Thymus (tissue), 11 donors: ENCODE data around the gene CLDN7. TPM values are rescaled to one million over a fixed set of nuclear protein-coding genes. Genes with fewer than 3 reads are reported as not detected.

Experiments used
- DNase-seq, 9 donors: peaks; one replicate each; pipeline ENCODE4 v3.0.0-alpha.2; 2013; ENCODE audit warnings: low spot score in 9 of 9, low read depth in 6 of 9, missing footprints in 1 of 9
- H3K27ac ChIP-seq, 2 donors: one replicate each; pipeline ENCODE4 v1.5.1; 2013; ENCODE audit warnings: control low read depth in 1 of 2, low read depth in 1 of 2, low read length in 1 of 2, mild to moderate bottlenecking in 1 of 2, moderate library complexity in 1 of 2
- H3K27me3 ChIP-seq, 2 donors: one replicate each; pipeline ENCODE4 v1.5.1; 2013; ENCODE audit warnings: low read length in 1 of 2; ENCODE audit not compliant: control insufficient read depth in 2 of 2, insufficient read depth in 1 of 2
- H3K36me3 ChIP-seq, 2 donors: one replicate each; pipeline ENCODE4 v1.5.1; 2013; ENCODE audit warnings: low read length in 1 of 2, mild to moderate bottlenecking in 1 of 2, moderate library complexity in 1 of 2; ENCODE audit not compliant: control insufficient read depth in 2 of 2, insufficient read depth in 2 of 2
- H3K4me1 ChIP-seq, 2 donors: one replicate each; pipeline ENCODE4 v1.5.1; 2013; ENCODE audit warnings: low read length in 2 of 2; ENCODE audit not compliant: control insufficient read depth in 2 of 2, insufficient read depth in 2 of 2
- H3K4me3 ChIP-seq, 2 donors: one replicate each; pipeline ENCODE4 v1.5.1; 2013; ENCODE audit warnings: low read length in 2 of 2, control low read depth in 1 of 2, mild to moderate bottlenecking in 1 of 2
- H3K9me3 ChIP-seq, 2 donors: one replicate each; pipeline ENCODE4 v1.5.1; 2013; ENCODE audit warnings: low read length in 1 of 2, mild to moderate bottlenecking in 1 of 2; ENCODE audit not compliant: control insufficient read depth in 2 of 2, insufficient read depth in 1 of 2
- WGBS: extraction: QIAGEN DNeasy Blood & Tissue Kit; methylation state at CpG from one replicate; pipeline ENCODE4 v1.1.7; 2013; 5-methylcytosine and 5-hydroxymethylcytosine counted together
- polyA plus RNA-seq: library from polyadenylated mRNA; stranded (reverse); fragments of 200-250 nt; gene quantifications from one replicate; pipeline ENCODE4 v1.2.3, GENCODE V29; 2013
- total RNA-seq: library from RNA; stranded (reverse); fragments of 120-200 nt; gene quantifications from one replicate; pipeline ENCODE4 v1.2.4, GENCODE V29; 2013
- donor health status: healthy.

The CLDN7 gene
- total and polyA plus RNA-seq, 2 donors: 6.3 to 34.9 TPM

- Histone ChIP-seq H3K27ac (peak overlapping the region; percentile 94 to 99), H3K9me3 (no peaks in the 10 kb centered on the region), H3K36me3 (peaks cover 31 to 46% of the 10 kb centered on the region in 2 donors), H3K27me3 (no peaks in the 10 kb centered on the region), H3K4me1 (peaks cover 13 to 29% of the 10 kb centered on the region in 2 donors), H3K4me3 (peak overlapping the region; percentile 65 to 93)
- DNase-seq: peak; percentile 90 to 99 (median 95)
- 5% methylated on average over 49 of the region's 49 CpGs for WGBS
These were observed 19.4 kb downstream of the CLDN7 start for GRCh38 chr17:7242717-7243452.

- no peaks in the 10 kb centered on the region for H3K9me3 ChIP-seq
- H3K4me1 ChIP-seq: peaks cover 17 to 35% of the 10 kb centered on the region in 2 donors
- peaks cover 30 to 47% of the 10 kb centered on the region in 2 donors for H3K36me3 ChIP-seq
- H3K4me3 ChIP-seq: peak within 1 kb of the TSS; percentile 65 to 93
- peak within 1 kb of the TSS; percentile 94 to 99 for H3K27ac ChIP-seq
- DNase-seq: peak in 8 of 9 donors; percentile 82 to 96 (median 88)
- under 1% methylated on average over 62 of the region's 62 CpGs for WGBS
- H3K27me3 ChIP-seq: no peaks in the 10 kb centered on the region
These were observed 20.2 kb downstream of the CLDN7 start, which contains the start of gene GABARAP for GRCh38 chr17:7241783-7242716. GABARAP (minus strand) TSS chr17:7242449; CDS start chr17:7242330, 119 bp downstream.

GRCh38 chr17:7241090-7241733 lies 21.1 kb downstream of the CLDN7 start:
- WGBS: 70% methylated on average over 9 of the region's 9 CpGs
- Histone ChIP-seq H3K27me3 (no peaks in the 10 kb centered on the region), H3K36me3 (peaks cover 30 to 47% of the 10 kb centered on the region in 2 donors), H3K4me1 (peaks cover 19 to 39% of the 10 kb centered on the region in 2 donors), H3K9me3 (no peaks in the 10 kb centered on the region), H3K4me3 (peak overlapping the region; percentile 65 to 93), H3K27ac (peak overlapping the region; percentile 94 to 99)
- no peak for DNase-seq

- H3K9me3 ChIP-seq: no peaks in the 10 kb centered on the region
- no peaks in the 10 kb centered on the region for H3K27me3 ChIP-seq
- H3K4me3 ChIP-seq: peak overlapping the region in 1 of 2 donors; percentile 80
- peaks cover 19 to 45% of the 10 kb centered on the region in 2 donors for H3K4me1 ChIP-seq
- DNase-seq: peak in 1 of 9 donors; percentile 13
- H3K36me3 ChIP-seq: peaks cover 32 to 49% of the 10 kb centered on the region in 2 donors
- 80% methylated on average over 4 of the region's 4 CpGs for WGBS
- peak overlapping the region; percentile 46 to 99 for H3K27ac ChIP-seq
These were observed 21.9 kb downstream of the CLDN7 start for GRCh38 chr17:7240375-7240774.

GRCh38 chr17:7239091-7240027 lies 22.9 kb downstream of the CLDN7 start, which contains the start of gene PHF23:
PHF23 (minus strand) TSS chr17:7239457; CDS start chr17:7239279, 178 bp downstream.
- Histone ChIP-seq H3K4me1 (peaks cover 26 to 56% of the 10 kb centered on the region in 2 donors), H3K27ac (peak within 1 kb of the TSS; percentile 97 to 99), H3K4me3 (peak within 1 kb of the TSS; percentile 80 to 89), H3K36me3 (peaks cover 32 to 48% of the 10 kb centered on the region in 2 donors), H3K9me3 (no peaks in the 10 kb centered on the region), H3K27me3 (no peaks in the 10 kb centered on the region)
- 1% methylated on average over 72 of the region's 72 CpGs for WGBS
- peak; percentile 97 to 100 (median 99) for DNase-seq

GRCh38 chr17:7238420-7239090 lies 23.7 kb downstream of the CLDN7 start:
- 2% methylated on average over 39 of the region's 39 CpGs for WGBS
- peak overlapping the region; percentile 91 to 97 for H3K27ac ChIP-seq
- peaks cover 28 to 40% of the 10 kb centered on the region in 2 donors for H3K36me3 ChIP-seq
- H3K9me3 ChIP-seq: no peaks in the 10 kb centered on the region
- no peaks in the 10 kb centered on the region for H3K27me3 ChIP-seq
- peak in 1 of 9 donors; percentile 51 for DNase-seq
- peaks cover 27 to 59% of the 10 kb centered on the region in 2 donors for H3K4me1 ChIP-seq
- H3K4me3 ChIP-seq: peak overlapping the region; percentile 80 to 89

- H3K4me1 ChIP-seq: peaks cover 33 to 61% of the 10 kb centered on the region in 2 donors
- peak overlapping the region; percentile 91 to 97 for H3K27ac ChIP-seq
- H3K9me3 ChIP-seq: no peaks in the 10 kb centered on the region
- peaks cover 28 to 40% of the 10 kb centered on the region in 2 donors for H3K36me3 ChIP-seq
- WGBS: 1% methylated on average over 72 of the region's 73 CpGs
- peak in 4 of 9 donors; percentile 86 to 92 (median 86) for DNase-seq
- peak overlapping the region; percentile 80 to 89 for H3K4me3 ChIP-seq
- H3K27me3 ChIP-seq: no peaks in the 10 kb centered on the region
These were observed 24.4 kb downstream of the CLDN7 start for GRCh38 chr17:7237761-7238419.
